Measurements from ENCODE around the gene AGO4.

- TF ChIP-seq CTCF (IDR thresholded peaks at IDR 0.05; ENCODE audit: low read length), result peak; percentile 13; the same call in 1 of the 2 replicates
- TF ChIP-seq EZH2 (IDR thresholded peaks at IDR 0.05; ENCODE audit: borderline replicate concordance, low read length), result no peak
Measured at GRCh38 chr1:35854989-35855700, 47.3 kb downstream of the AGO4 start.
